GM19395 (cell line): ENCODE measurements around the gene COMMD9.

Experiments
- ATAC-seq: cut with Tn5 transposase; IDR thresholded peaks from one replicate; pipeline ENCODE4 v1.9.1; 2021; ENCODE audit warnings: mild to moderate bottlenecking, moderate library complexity; ENCODE audit not compliant: unreplicated experiment

COMMD9 gene

DNA sequence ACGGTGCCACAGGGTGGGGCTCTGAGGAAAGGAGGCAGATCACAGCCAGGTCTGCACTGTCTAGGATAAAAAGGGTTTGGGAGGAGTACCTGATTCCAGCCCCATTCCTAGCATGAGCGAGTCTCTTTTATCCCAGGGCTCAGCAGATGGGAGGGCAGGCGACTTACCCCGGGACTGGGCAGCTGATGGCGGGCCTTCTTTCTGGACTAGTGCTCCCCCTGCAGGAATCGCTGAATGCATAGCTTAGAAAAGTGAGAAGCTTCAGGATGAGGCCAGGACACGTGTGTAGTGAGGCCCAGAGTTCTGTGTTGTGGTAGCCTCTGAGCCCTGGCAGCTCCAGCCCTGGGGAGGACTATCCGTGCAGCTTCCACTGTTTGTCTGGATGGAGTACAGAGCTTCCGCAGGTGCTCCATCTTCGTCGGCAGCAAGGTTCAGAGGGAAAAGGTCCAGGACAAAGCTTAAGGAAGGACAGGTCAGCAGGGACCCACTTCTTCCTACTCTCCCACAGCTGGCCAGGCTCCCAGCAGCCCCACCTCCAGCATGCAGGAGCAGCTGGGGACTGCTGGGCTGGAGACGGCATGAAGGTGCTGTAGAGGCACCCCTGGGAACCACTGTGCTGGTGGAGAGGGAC lies 30.4 kb downstream of the COMMD9 start:
- ATAC-seq, result no peak

DNA sequence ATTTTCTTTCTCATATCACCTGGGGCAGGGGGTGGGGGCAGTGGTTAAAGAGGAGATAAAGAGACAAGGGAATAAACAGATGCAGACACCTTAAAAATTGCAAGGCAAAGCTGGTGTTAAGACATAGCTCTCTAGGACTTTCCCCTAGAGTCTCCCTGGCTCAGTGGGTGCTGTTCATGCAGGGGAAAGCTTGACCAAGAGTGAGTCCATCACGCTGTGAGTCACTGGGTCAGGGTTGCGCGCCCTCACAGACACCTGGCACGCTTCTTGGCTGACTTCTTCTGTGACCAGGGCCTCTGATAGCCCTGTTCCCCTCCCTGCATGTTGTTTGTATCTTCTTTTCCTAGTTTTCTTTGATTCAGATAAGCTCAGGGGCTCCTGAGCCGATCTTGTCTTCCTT lies 31.9 kb downstream of the COMMD9 start:
- no peak for ATAC-seq

DNA sequence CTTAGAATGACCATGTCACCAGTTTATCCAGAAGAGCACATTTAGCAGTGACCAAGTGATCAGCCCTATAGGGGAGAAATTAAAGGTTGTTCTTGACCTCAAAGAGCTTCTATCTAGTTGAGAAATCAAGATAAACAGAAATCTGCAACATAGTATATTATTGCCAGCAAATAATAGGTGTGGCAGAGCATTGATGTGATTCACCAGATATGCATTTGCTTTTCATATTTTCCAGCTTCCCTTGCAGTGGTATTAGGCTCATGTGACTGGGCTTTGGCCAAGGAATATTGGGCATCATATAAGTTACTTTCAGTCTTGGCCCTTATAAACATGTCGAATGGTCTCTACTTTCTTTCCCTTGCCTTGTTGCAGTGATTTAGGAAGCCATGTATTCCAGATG lies 34.5 kb downstream of the COMMD9 start:
- ATAC-seq, result no peak

DNA sequence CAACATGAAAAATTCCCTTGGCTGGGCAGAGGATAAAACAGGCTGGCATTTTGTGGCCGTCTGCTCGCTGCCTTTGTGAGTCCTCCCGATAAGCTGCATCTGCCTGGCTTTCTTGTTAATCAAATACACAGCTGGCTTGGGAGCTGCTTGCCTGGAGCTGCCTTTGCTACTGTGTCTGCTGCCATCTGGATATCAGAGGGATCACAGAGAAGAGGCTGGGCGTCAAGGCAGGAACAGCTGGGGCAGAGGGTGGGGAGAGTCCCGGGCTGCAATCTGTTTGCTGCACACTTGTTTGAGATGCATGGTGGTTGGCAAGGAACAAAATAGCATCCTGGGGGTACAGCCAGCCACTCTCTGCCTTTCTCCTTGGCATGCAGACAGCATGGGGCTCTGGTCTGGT lies 36.0 kb downstream of the COMMD9 start:
- ATAC-seq, result no peak

DNA sequence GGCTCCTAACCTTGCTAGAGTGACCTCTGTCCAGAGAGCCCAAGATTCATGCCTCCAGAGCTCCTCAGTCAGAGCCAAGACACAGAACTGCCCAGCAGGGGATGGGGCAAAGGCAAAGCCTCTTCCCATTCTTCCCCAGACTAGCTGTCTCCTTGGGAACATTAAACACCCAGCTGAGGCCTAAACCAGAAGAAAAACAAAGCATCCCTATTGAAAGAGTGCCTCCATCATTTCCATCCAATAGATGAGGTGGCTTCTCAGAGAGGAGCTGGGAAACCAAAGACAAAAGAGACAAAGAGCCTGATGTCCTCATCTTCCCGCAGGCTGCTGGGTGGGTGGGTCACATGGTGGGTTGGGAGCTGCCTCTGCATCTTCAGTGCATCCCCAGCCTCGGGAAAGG lies 37.4 kb downstream of the COMMD9 start:
- ATAC-seq, result no peak

DNA sequence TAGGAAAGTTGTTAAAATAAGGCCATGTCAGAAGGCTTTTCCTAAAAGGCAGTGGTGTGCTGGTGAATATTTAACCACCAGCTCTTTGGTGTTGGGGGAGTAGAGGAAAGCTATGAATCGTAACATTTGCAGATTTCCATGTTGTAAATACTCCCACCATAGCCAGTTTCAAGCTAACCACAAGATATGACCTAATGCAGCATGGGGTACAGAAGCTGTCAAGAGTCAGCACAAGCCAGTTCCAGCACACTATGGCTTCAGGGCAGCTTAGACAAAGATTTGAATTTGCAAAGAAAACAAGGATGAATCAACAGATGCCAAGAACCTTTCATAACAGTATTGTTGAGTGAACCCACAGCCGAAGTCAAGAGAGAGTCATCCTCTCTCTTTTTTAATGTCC lies 40.0 kb downstream of the COMMD9 start:
- ATAC-seq, result no peak

DNA sequence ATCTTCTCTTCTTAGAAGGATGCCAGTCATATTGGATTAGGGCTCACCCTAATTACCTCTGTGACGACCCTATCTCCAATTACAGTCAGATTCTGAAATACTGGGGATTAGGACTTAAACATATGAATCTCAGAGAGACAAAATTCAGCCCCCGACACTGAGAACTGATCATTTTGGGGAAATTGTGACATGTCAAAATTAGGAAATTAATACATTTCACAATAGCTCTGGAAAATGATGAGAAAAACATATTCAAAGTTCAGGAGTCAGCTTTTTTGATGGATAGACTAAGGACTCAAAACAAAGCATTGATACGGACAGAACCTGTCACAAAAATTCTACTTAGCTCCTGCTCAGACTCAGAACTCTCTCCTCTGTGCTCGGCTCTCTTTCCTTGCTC lies 40.8 kb downstream of the COMMD9 start:
- ATAC-seq, result no peak

DNA sequence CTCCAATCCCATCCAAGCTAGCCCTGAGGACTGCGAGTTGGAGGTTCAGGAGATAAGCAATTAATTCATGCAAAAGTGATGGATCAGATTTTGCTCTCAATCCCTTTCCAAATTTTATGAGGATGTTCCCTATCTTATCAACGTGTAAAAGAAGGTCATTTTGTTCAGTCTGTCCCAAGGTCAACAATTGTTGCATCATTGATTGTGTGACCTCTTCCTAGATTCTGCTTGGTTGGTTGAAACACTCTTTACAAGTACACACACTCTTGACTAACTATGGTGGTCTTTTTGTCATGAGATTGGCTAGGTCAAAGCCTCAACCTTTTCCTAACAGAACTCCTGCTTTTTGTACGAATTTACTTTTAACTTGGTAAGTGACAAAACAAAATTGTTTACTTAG lies 41.7 kb downstream of the COMMD9 start:
- no peak for ATAC-seq

DNA sequence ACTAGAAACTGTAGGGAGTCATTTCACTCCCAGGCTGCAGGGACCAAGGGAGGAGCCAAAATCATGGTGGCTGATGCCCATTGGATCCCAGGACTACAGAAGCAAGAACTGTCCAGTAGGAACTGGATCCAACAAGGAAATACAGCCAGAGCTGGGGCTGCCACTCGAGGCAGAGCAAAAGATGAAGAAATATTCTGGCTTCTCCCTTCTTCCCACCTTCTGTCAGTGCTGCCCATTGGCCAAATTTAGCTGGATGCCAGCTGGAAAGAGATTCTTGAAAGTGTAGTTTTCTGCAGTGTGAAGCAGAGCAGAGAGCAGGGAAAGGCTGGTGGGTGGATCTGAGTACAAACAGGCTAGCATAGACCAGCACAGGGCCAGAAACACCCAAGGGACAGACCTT lies 45.6 kb downstream of the COMMD9 start:
- ATAC-seq, result no peak

DNA sequence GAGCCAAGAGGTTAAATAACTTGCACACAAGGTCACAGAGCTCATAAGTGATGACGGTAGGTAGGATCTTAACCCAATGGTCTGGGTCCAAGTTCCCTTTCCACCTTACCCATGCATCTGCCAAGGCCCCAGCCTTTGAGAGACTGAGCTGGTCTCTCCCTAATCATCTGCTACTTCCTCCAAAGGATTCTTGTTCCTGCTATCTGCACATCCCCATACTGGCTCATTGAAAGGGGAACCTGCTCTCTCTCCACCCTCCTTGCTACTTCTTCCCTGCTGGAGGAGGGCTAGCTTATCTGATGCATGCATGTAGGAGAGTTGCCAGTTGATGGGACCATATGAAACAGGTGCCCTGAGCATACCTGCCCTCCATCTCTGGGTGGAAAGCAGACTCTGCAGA lies 47.7 kb downstream of the COMMD9 start:
- no peak for ATAC-seq

DNA sequence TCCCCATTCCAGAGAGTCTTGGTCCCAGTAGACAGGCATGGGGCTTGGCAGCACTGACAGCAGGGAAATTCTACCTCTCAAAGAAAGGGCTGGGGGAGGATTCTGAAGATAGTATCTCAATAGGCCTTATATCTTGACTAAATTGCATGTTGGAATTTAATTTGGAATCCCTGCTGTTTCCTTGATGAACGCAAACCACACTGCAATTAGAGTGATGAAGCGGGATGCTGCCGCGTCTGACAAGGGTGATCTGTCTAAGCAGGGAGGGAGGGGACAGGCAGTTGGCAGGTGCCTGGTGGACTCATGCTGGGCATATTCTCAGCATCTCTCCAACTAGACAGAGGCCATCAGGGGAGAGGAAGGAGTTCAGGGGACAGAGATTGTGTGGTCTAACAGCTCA lies 48.4 kb downstream of the COMMD9 start:
- no peak for ATAC-seq

DNA sequence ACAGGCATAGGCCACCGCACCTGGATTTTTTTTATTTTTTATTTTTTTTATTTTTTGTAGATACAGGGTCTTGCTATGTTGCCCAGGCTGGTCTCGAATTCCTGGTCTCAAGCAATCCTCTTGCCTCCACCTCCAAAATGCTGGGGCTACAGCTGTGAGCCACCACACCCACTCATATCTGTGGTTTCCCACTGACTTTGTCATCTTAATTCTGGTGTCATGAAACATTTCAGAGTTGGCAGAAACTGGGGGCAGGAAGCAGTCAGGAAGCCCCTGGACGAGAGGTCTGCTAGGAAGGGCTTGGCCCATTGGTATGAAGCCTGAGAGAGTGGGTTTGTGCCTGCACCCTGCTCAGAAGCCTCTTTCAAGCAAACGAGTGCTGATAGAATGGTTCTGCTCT lies 49.1 kb downstream of the COMMD9 start:
- ATAC-seq, result no peak

DNA sequence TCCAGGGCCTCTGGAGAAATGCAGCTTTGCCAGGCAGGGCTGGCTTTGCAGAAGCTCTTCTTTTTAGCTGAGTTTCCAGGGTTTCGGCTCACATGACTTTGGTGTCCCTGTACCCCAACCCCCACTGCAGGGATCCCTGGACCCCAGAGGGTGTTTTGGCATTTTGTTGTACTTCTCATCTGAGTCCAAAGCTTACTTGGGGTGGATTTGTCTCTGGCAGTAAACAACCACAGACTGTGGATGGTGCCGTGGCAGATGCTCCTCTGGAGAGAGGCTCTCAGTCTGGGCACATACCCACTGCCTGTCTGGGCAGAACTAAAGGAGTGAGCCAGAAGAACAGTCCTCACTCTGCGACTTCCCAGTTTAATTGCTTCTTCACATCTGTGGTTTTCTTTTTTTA lies 49.6 kb downstream of the COMMD9 start:
- ATAC-seq, result no peak

DNA sequence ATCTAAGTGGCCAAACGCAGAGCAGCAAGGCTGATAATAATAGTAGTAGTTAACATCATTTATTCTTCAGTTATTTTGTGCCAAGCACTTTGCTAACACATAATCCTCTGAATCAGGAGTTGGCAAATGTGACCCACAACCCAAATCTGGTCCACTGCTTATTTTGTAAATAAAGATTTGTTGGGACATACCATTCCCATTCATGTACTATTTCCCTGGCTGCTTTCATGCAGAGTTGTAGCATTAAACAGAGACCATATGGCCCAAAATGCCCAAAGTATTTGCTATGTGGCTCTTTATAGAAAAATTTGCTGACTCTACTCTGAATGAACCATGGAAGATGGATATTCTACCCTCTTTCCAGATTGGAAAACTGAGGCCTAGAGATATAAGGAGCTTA lies 50.3 kb downstream of the COMMD9 start:
- no peak for ATAC-seq

DNA sequence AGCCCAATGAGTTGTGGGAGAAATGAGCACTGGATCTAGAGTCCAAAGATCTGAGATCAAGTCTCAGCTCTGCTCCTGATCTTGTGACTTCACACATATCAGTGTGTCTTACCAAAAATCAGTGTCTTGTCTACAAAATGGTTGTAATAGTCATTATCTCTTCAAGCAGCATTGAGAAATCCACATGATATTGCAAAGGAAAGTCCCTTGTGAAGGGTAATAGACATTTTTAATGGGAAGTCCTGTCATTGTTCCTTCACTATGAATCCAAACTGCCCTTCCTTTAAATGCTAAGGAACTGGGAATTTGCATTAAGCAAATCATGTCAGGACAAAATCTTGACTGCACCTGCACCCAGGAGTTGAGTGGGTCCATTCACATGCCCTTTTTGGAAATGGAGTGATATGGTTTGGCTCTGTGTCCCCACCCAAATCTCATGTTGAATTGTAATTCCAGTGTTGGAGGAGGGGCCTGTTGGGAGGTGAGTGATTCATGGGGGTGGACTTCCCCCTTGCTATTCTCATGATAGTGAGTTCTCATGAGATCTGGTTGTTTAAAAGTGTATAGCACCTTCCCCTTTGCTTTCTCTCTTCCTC lies 51.1 kb downstream of the COMMD9 start:
- ATAC-seq, result no peak

DNA sequence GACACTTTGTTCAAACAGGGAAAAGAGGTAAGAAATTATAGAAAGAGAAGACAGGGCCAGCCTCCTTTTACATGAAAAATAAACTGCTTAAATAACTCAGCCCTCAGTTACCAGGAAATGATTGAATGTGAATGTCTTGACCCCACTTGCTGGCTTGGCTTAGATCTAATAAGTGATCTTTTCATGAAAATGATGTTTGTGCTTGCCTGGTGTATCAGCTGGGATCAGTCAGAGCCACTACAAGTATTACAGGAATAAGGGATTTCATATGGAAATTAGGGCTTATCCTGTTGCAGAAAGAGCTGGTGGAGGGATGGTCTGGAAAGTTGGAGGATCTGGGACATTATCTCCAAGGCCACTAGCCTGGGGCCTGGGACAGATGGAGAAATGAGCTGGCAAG lies 51.8 kb downstream of the COMMD9 start:
- ATAC-seq, result no peak

DNA sequence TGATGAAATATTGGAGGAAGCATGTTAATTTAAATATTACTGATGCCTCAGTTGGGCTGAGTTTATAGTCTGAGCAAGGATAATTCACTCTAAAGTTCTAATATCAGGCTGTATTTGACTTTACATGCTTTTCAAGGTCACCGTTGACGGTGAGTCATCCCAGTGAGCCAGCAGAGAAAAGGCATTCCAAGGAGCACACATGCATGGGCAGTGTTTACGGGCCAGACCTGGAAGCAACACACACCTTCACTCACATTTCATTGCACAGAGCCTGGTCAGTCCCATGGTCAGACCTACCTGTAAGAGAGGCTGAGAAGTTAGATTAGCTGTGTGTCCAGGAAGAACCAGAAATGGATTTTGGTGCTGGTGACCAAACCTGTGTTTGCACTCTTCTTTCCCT lies 53.5 kb downstream of the COMMD9 start:
- ATAC-seq, result no peak

DNA sequence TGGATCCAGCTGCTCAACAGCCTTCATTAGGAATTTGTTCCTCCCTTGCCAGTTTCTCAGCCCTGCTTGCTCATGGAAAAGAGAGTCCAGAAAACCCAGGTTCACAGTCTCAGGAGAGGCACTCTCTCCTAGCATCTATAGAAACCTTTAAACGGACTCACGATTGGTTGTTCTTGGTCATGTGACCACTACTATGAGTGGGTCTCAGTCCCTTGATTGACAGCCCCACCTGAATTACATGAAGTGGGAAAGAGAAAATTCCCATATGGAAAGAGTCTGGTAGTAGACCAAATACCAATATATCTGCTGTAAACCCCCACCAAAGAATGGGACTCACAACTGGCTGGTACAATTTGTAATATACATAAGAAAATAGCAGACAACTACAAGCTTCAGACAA lies 54.4 kb downstream of the COMMD9 start:
- ATAC-seq, result no peak

DNA sequence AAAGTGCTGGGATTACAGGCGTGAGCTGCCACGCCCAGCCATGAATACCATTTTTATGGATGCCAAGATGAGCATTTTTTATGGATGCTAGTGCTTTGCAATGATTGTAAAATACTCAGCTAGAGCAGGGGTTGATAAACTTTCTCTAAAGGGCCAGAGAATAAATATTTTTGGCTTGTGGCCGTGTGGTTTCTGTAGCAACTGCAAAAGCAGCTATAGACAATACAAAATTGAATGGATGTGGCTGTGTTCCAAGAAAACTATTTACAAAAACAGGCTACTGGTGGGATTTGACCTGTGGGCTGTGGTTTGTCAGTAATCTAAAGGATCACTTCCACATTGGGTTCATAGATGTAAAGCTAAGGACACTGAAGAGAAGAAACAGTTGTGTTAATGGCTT lies 56.0 kb downstream of the COMMD9 start:
- ATAC-seq, result no peak

DNA sequence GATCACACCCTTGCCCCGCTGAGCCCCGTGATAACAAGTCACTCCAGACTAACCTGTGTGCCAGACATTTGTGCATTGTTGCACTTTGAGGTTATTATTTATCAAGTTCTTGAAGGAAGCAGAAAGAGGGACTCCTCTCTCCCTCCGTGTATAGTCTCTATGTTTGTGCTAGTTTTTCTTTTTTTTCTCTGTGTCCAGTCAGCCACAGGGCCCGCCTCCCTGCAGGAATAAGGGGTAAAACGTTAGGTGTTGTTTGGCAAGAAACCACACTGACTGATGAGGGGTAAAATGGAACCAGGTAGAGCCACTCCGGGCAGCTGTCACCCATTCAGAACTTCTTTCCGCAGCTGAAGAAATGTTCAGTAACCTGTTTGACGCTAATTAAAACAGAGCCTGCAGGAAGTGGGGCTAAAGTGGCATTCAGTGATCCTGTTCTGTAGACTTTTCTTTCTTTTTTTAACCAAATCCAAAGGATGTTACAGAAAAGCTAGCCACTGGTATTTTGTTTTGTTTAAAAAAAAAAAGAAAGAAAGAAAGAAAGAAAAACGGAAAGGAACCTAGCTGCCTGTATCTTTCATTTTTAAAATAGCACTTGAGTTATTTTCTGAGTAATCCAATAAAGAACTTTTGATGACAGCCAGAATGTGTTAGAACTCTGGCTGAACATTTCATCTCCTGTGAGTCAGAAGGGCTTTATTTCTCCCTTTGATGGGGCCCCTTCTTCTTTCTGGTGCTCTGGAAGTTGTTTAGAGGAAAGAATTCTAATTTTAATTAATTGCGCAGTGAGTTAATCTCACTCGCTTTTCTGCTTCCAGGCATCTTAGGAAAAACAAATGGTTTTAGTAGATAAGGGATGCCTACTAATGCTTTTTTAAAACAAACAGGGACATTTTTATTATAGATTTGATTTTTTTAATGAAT lies 58.2 kb downstream of the COMMD9 start:
- no peak for ATAC-seq

DNA sequence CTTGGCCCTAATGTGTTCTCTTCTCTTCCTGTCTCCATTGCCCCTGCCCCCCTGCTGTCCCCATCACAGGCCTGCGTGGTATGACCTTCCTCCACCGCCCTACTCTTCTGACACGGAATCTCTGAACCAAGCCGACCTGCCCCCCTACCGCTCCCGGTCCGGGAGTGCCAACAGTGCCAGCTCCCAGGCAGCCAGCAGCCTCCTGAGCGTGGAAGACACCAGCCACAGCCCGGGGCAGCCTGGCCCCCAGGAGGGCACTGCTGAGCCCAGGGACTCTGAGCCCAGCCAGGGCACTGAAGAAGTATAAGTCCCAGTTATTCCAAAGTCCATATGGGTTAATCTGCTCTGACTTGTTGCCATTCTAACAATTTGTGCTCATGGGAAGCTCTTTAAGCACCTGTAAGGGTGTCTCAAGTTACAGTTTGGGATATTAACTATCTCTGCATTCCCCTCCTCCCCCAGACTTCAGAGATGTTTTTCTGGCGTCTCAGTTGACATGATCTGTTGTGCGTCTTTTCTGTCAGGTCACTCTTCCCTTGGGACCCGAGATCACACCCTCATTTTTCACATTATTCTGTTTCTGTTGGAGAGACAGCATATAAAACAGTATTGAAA lies 60.0 kb downstream of the COMMD9 start:
- ATAC-seq, result no peak

DNA sequence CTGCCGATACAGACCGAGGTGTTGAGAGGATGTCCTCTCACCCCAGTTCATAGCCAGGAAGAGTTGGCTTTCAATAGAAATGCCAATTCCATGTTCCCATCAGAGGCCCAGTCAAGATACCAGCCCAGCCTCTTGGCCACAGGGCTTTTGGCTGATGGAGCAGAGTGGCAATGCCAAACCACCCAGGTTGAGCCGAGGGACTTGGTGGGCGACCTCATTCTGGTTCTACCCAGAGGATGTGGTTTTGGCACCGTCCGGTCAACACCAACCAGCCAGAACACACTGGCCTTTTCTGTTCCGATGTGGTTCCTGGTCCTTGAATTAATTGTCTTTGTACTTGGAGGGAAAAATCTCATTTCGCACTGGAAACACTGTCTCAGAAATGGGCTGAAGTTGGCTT lies 60.5 kb downstream of the COMMD9 start:
- no peak for ATAC-seq
